Activated naive CD4-positive, alpha-beta T cell (primary cell): Measurements from ENCODE around the gene NUP188.
A peak's percentile ranks its signal among the peaks of the same experiment; 100 is the strongest.
"Not testable (repeated sequence)": the region's sequence is repeated elsewhere in the genome, so short reads cannot be mapped to it uniquely, and the experiment has no call there.

Experiments
- DNase-seq, 4 experiments: peaks; one replicate each; lab custom pipeline; 2025; lab: John Stamatoyannopoulos, UW

The NUP188 gene

GRCh38 chr9:128945798-128946501 is 1.5 kb upstream of the NUP188 start:
- no peak for DNase-seq

DNA sequence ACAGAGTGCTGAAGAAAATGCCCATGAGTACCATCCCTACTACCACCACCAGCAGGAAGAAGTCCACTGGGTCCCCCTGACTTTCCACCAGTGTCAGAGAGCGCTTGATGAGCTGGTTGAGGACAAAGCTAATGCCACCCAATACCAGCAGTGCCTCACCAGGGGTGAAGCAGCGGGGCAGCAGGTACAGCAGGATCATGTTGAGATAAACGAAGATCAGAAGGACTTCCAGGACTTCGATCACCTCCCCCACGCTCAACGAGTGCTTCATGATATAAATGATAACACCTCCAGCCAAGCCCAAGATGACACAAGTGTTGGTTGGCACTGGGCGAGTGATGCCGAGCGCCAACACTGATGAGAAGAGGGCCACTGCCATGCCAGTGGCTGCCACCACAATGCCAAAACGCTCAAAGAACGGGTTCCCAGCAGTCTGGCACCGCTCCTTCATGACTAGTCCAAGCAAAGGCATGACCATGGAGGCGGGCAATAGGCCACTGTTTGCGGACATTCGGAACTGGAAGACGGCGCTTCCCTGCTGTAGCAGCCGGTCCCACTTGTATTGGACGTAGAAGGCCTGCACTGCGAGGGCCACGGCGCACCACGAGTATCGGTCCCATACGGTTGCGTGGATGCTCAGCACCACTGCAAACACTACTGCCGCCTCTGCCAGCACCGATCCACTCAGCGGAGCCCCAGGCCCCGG is 775 bp upstream of the NUP188 start:
- peak in 1 of 4 experiments; percentile 32 for DNase-seq

GRCh38 chr9:128947277-128947526 is 297 bp upstream of the NUP188 start:
- DNase-seq: no peak

- DNase-seq: not testable (repeated sequence)
Observed at GRCh38 chr9:128961403-128961802, 13.9 kb downstream of the NUP188 start.

GRCh38 chr9:128969491-128969890 is 22.0 kb downstream of the NUP188 start:
- DNase-seq: no peak

DNA sequence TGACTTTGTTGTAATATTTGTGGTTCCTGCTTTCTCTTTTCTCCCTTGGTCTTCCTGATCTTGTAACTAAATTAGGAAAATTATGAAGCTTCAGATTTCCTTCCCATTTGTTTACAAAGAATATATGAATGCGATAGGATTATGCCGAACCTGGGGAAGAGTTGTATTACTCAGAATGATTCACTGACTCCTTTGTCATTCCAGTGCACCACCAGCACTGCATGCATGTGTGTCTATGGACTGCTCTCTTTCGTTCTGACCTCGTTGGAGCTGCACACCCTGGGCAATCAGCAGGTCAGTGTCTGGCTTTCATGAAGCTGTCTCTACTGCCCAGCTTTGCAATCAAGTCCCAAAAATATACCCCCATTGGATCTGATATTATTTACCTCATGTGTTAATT is 25.5 kb downstream of the NUP188 start:
- DNase-seq: no peak

GRCh38 chr9:128979111-128979510 is 31.6 kb downstream of the NUP188 start:
- no peak for DNase-seq

DNA sequence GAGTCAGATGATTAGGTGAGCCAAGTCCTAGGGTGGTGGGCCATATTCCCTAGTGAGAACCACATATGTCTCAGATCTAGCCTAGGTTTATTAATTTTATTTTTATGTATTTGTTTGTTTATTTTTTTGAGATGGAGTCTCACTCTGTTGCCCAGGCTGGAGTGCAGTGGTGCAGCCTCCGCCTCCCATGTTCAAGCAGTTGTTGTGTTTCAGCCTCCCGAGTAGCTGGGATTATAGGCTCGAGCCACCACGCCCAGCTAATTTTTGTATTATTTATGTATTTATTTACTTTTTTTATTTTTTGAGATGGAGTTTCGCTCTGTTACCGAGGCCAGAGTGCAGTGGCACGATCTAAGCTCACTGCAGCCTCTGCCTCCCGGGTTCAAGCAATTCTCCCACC is 36.0 kb downstream of the NUP188 start:
- DNase-seq: no peak

GRCh38 chr9:128986671-128987070 is 39.2 kb downstream of the NUP188 start:
- no peak for DNase-seq

- DNase-seq: no peak
Observed at GRCh38 chr9:128987805-128988204, 40.3 kb downstream of the NUP188 start.

DNA sequence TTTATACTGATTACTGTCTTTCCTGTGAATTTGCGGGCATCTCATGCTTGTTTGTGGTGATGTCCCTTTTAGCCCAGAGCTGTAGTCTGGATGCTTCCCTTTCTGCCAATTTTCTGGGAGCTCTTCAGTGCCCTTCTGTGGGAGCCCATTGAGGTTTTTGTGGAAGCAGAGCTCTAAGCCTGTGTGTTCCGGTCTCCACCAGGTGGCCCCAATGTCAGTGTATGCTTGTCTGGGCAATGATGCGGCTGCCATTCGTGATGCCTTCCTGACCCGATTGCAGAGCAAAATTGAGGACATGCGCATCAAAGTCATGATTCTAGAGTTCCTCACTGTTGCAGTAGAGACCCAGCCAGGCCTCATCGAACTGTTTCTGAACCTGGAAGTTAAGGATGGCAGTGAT is 45.5 kb downstream of the NUP188 start:
- no peak for DNase-seq

- no peak for DNase-seq
Observed at GRCh38 chr9:128995791-128996190, 48.3 kb downstream of the NUP188 start.

DNA sequence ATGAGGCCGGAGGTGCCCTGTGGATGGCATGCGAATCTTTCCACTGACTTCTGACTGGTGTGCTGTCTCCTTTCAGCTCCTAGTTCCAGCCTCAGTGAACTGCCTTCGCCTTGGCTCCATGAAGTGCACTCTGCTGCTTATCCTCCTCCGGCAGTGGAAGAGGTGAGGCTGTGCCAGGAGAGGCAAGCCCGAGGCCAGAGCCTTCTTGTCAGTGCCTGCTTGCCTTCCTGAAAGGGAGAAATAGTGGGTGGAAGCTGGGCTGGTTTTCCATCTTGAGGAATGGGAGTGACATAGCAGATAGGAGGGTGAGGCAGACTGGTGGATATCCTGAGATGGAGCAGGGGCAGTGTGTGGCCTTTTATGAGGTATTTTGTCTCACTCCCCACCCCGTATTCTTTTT is 51.0 kb downstream of the NUP188 start:
- no peak for DNase-seq

- DNase-seq: no peak
Observed at GRCh38 chr9:128999581-129000206, 52.2 kb downstream of the NUP188 start.

DNA sequence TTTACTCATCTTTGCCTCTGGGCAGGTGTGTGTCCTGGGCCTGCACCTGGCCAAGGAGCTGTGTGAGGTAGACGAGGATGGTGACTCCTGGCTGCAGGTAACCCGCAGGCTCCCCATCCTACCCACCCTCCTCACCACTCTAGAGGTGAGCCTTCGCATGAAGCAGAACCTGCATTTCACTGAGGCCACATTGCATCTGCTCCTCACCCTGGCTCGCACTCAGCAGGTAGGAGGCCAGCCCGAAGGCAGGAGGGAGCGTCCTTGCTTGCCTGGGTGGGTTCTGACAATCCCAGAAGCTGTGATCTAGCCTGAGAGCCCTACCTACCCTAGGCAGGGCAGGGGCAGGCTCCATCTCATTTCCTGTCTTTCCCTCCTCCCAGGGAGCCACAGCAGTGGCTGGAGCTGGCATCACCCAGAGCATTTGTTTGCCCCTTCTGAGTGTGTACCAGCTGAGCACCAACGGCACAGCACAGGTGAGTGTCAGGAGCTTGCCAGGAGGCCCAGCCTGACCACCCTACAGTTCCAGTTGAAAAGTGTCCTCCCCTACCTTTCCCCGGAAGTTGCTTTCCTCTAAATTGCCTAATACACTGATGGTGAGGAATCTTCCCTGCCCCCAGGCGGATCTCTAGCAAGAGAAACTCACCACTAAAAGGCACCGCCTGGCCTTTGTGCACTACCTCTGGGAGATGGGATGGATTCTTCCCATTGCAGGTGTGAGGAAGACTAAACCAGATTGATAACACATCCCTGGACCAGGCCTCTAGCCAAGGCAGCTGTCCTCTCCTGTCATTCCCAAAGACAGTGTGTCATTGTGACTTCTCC is 54.2 kb downstream of the NUP188 start:
- DNase-seq: no peak

- DNase-seq: no peak
Observed at GRCh38 chr9:129002992-129003391, 55.5 kb downstream of the NUP188 start.

GRCh38 chr9:129004173-129004572 is 56.7 kb downstream of the NUP188 start:
- DNase-seq: not testable (repeated sequence)

GRCh38 chr9:129005336-129005997 is 58.0 kb downstream of the NUP188 start:
- no peak for DNase-seq

DNA sequence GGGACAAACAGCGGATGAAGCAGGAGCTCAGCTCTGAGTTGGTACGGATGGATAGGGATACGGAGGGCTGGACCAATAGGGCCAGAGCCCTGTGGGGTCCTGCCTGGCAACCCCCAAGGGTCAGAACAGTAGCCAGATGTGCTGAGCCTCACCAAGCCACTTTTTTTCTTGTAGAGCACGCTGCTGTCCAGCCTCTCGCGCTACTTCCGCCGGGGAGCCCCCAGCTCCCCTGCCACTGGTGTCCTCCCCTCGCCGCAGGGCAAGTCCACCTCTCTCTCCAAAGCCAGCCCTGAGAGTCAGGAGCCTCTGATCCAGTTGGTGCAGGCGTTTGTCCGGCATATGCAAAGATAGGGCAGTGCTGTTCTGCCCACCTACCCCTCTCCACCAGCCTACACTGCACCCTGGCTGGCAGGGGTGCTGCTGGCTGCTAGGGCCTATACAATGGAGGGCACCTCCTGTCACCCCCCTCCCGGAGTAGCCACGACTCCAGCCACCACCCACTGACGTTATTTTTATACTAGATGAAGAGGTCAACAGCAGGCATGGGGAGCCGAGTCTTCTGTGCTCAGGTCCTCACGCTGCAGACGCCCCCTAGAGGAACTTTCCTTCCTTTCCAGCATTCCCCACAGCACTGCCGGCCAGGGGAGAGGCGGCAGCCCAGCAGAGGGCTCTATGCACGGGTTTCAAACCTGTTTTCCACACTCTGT is 59.0 kb downstream of the NUP188 start:
- DNase-seq: peak in 2 of 4 experiments; percentile 16 to 18

DNA sequence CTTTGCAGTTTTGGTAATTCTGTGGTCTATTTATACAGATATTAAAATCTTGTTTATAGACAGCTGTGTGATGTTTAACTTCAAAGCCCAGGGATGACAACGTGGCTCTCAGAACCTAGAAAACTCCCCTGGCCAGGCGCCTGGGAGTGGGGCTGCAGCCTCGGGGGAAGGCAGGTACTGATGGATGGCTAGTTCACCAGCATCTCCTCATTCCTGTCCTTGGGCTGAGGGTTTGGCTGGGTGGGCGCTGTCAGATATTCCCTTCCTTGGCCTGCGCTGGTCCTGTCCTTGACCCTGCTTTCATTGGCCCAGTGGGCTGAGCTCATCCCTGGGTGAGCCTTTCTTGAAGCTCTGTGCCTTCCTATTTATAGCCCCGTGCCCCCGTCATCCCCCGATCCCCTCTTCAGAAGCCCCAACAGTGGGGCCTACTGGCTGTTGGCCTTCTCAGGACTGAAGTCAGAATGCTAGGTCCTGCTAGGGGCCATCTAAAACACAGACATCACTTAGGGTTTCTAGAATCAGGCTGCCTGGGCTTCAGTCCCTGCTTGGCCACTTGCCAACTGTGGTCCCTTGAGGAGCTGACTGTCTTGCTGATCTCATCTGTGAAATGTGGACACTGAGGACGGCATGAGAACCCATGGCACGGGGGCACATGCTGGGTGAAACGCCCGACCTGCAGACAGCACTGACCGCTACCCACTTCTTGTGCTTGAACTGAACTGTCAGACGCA is 59.7 kb downstream of the NUP188 start:
- DNase-seq: no peak
